OCI-M2 (cell line): ENCODE results near the gene FTO.
"Not testable (repeated sequence)": the region's sequence is repeated elsewhere in the genome, so short reads cannot be mapped to it uniquely, and the experiment has no call there.

ENCODE experiments used
- DNase-seq: peaks from one replicate; lab custom pipeline; 2025; ENCODE audit not compliant: unreplicated experiment; lab: John Stamatoyannopoulos, UW

FTO gene

GRCh38 chr16:53855511-53855910, 151.6 kb downstream of the FTO start:
- DNase-seq: no peak

GRCh38 chr16:53859995-53860540, 156.1 kb downstream of the FTO start:
- DNase-seq: no peak

- no peak for DNase-seq
Measured at GRCh38 chr16:53863861-53864260, 159.9 kb downstream of the FTO start.

- DNase-seq: no peak
Measured at GRCh38 chr16:53864819-53865493, 161.0 kb downstream of the FTO start.

GRCh38 chr16:53865494-53865863, 161.5 kb downstream of the FTO start:
- DNase-seq: peak; percentile 14

- DNase-seq: no peak
Measured at GRCh38 chr16:53866520-53866919, 162.6 kb downstream of the FTO start.

GRCh38 chr16:53870831-53871230, 166.9 kb downstream of the FTO start:
- DNase-seq: no peak

- DNase-seq: no peak
Measured at GRCh38 chr16:53872248-53873221, 168.6 kb downstream of the FTO start.

GRCh38 chr16:53876811-53877210, 172.9 kb downstream of the FTO start:
- no peak for DNase-seq

- DNase-seq: no peak
Measured at GRCh38 chr16:53878216-53878615, 174.3 kb downstream of the FTO start.

GRCh38 chr16:53881371-53881770, 177.4 kb downstream of the FTO start:
- DNase-seq: no peak

GRCh38 chr16:53882310-53882709, 178.4 kb downstream of the FTO start:
- DNase-seq: no peak

- no peak for DNase-seq
Measured at GRCh38 chr16:53884748-53885147, 180.8 kb downstream of the FTO start.

GRCh38 chr16:53886482-53887378, 182.8 kb downstream of the FTO start:
- DNase-seq: no peak

GRCh38 chr16:53888222-53888621, 184.3 kb downstream of the FTO start:
- no peak for DNase-seq

GRCh38 chr16:53890877-53891276, 186.9 kb downstream of the FTO start:
- DNase-seq: not testable (repeated sequence)

GRCh38 chr16:53891409-53892139, 187.6 kb downstream of the FTO start:
- no peak for DNase-seq

- DNase-seq: no peak
Measured at GRCh38 chr16:53892155-53892554, 188.2 kb downstream of the FTO start.

- no peak for DNase-seq
Measured at GRCh38 chr16:53893731-53894435, 189.9 kb downstream of the FTO start.

- DNase-seq: no peak
Measured at GRCh38 chr16:53894686-53895085, 190.7 kb downstream of the FTO start.
